ENCODE measurements around the gene FLVCR2.

DNA sequence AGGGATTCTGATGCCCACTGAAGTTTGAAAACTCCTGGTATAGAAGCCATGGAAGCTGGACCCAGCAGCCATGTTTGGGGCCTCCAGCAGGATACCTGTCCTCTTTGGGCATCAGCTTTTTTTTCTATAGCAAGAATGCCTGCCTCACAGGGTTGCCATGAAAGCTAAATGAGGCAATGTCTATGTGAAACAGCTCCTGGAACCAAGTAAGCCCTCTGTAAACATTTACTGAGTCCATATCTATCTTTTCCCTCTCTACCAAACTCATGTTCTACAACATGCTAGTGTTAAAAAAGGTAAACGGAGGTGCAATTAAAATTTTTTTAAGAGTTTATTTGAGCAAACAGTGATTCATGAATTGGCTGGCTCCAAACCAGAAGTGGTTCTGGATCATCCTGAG, 28.6 kb downstream of the FLVCR2 start:
- TF ChIP-seq, protein P1, sequence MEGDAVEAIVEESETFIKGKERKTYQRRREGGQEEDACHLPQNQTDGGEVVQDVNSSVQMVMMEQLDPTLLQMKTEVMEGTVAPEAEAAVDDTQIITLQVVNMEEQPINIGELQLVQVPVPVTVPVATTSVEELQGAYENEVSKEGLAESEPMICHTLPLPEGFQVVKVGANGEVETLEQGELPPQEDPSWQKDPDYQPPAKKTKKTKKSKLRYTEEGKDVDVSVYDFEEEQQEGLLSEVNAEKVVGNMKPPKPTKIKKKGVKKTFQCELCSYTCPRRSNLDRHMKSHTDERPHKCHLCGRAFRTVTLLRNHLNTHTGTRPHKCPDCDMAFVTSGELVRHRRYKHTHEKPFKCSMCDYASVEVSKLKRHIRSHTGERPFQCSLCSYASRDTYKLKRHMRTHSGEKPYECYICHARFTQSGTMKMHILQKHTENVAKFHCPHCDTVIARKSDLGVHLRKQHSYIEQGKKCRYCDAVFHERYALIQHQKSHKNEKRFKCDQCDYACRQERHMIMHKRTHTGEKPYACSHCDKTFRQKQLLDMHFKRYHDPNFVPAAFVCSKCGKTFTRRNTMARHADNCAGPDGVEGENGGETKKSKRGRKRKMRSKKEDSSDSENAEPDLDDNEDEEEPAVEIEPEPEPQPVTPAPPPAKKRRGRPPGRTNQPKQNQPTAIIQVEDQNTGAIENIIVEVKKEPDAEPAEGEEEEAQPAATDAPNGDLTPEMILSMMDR (conservative IDR thresholded peaks at IDR 0.05 in 1 of 2, IDR thresholded peaks at IDR 0.05 in 1 of 2; ENCODE audit: extremely low read depth in 1 of 2, insufficient read depth in 1 of 2, low read depth in 1 of 2, low read length in 2 of 2), result no peak
- no peak for TF ChIP-seq EZH2 (IDR thresholded peaks at IDR 0.05; ENCODE audit: borderline replicate concordance, low read length)

All from mammary epithelial cell (primary cell).